H1 (cell line): ENCODE results near the gene SLC48A1. TPM values are rescaled to one million over a fixed set of nuclear protein-coding genes. Genes with fewer than 3 reads are reported as not detected.

Source experiments
- KDM4A ChIP-seq: IDR thresholded peaks from one replicate; pipeline ENCODE4 v1.7.1; 2012; ENCODE audit warnings: low read depth, mild to moderate bottlenecking, moderate library complexity, low read length, inconsistent platforms; ENCODE audit not compliant: severe bottlenecking
- TAF1 ChIP-seq: IDR thresholded peaks from 2 replicates; pipeline ENCODE4 v1.6.1; 2011; ENCODE audit warnings: mild to moderate bottlenecking, low read depth, low read length
- polyA plus RNA-seq, 7 experiments: library from polyadenylated mRNA; depleted of rRNA in 3 of 7; stranded (reverse) in 5 of 7; unstranded in 2 of 7; fragments of >200 nt in 5 of 7; fragments of 200-250 nt in 2 of 7; gene quantifications; 1 replicate in 5 of 7; 2 replicates in 1 of 7; 4 replicates in 1 of 7; pipeline versions ENCODE4 v1.2.1 to v1.2.3, GENCODE V29; 2011 to 2013; ENCODE audit warnings: missing spikeins in 2 of 7, mixed read lengths in 2 of 7
- total RNA-seq: library from RNA; stranded (reverse); fragmentation: NEBNext Ultra II Directional; extraction: Animal tissue kit (Norgen Biotek cat#: 25700); gene quantifications from 2 replicates; pipeline ENCODE4 v1.2.1, GENCODE V29; 2021

SLC48A1 gene
- total and polyA plus RNA-seq, 2 of the 8 experiments (the other 6 are each of a cell fraction or from before 2014, with no cell fraction given): 9.5 to 14.1 TPM

GRCh38 chr12:47752121-47752520 lies 20.9 kb upstream of the SLC48A1 start (continued):
- no peak for TF ChIP-seq KDM4A
- TF ChIP-seq TAF1: no peak
